DND-41 (cell line): ENCODE results near the gene PEMT.

Experiments used
- ATAC-seq: fragments of 200-7000 bp; cut with Tn5 transposase; 3 replicates; pipeline ENCODE4 v1.9.1; 2021; ENCODE audit warnings: low read depth; ENCODE audit not compliant: insufficient read depth
- DNase-seq: peaks from one replicate; pipeline ENCODE4 v3.0.0-alpha.2; 2020
- H2AFZ ChIP-seq: 2 replicates; pipeline ENCODE4 v1.6.0; 2012; ENCODE audit warnings: low read depth, low read length
- H3K27ac ChIP-seq: 2 replicates; pipeline ENCODE4 v1.5.1; 2012; ENCODE audit warnings: low read length, inconsistent platforms
- H3K27me3 ChIP-seq: fragments of 200-600 bp; sonication (generic); 2 replicates; pipeline ENCODE4 v1.6.0; 2012; ENCODE audit warnings: low read length, mild to moderate bottlenecking, inconsistent platforms; ENCODE audit not compliant: insufficient read depth, poor library complexity
- H3K36me3 ChIP-seq: 2 replicates; pipeline ENCODE4 v1.5.1; 2012; ENCODE audit warnings: low read length, inconsistent platforms; ENCODE audit not compliant: insufficient read depth
- H3K4me1 ChIP-seq: 2 replicates; pipeline ENCODE4 v1.5.1; 2012; ENCODE audit warnings: mild to moderate bottlenecking, low read length; ENCODE audit not compliant: insufficient read depth
- H3K4me2 ChIP-seq: 2 replicates; pipeline ENCODE4 v1.6.0; 2012; ENCODE audit warnings: mild to moderate bottlenecking, moderate library complexity, low read length, inconsistent platforms; ENCODE audit not compliant: insufficient read depth
- H3K4me3 ChIP-seq, 2 experiments: fragments of 200-600 bp in 1 of 2; shearing (Covaris generic) in 1 of 2; 2 replicates each; pipeline ENCODE4 v1.5.1; 2012 to 2016; ENCODE audit warnings: inconsistent platforms in 2 of 2, low read length in 2 of 2, mild to moderate bottlenecking in 2 of 2, low read depth in 1 of 2, moderate library complexity in 1 of 2
- H3K79me2 ChIP-seq: 2 replicates; pipeline ENCODE4 v1.6.0; 2012; ENCODE audit warnings: low read length, inconsistent platforms; ENCODE audit not compliant: insufficient read depth
- H3K9ac ChIP-seq: 2 replicates; pipeline ENCODE4 v1.6.0; 2012; ENCODE audit warnings: low read depth, mild to moderate bottlenecking, inconsistent platforms, low read length, moderate library complexity
- H3K9me3 ChIP-seq: 2 replicates; pipeline ENCODE4 v1.5.1; 2012; ENCODE audit warnings: low read length, moderate library complexity, mild to moderate bottlenecking, inconsistent platforms; ENCODE audit not compliant: insufficient read depth, severe bottlenecking
- H4K20me1 ChIP-seq: 2 replicates; pipeline ENCODE4 v1.6.0; 2012; ENCODE audit warnings: low read length; ENCODE audit not compliant: insufficient read depth
- CTCF ChIP-seq: IDR thresholded peaks from 2 replicates; pipeline ENCODE4 v1.5.1; 2012; ENCODE audit warnings: borderline replicate concordance, low read length, moderate library complexity, mild to moderate bottlenecking; ENCODE audit not compliant: poor library complexity, severe bottlenecking; ENCODE audit errors: extremely low read depth
- EZH2 ChIP-seq: IDR thresholded peaks from 3 replicates; pipeline ENCODE4 v1.6.1; 2012; ENCODE audit warnings: borderline replicate concordance, low read depth, mild to moderate bottlenecking, moderate library complexity, low read length, inconsistent platforms; ENCODE audit not compliant: severe bottlenecking

Gene PEMT

GRCh38 chr17:17509601-17510425 lies 81.7 kb downstream of the PEMT start:
- Histone ChIP-seq H3K36me3 (no peaks in the 10 kb centered on the region), H3K4me3 (no peak overlapping the region), H3K4me1 (peaks cover 13% of the 10 kb centered on the region), H3K9me3 (no peaks in the 10 kb centered on the region), H2AFZ (no peak overlapping the region), H3K27ac (peak overlapping the region; percentile 69; the same call in 1 of the 2 replicates), H3K4me2 (no peak overlapping the region), H3K9ac (no peak overlapping the region), H4K20me1 (peaks cover 2% of the 10 kb centered on the region; the same call in 1 of the 2 replicates), H3K27me3 (no peaks in the 10 kb centered on the region), H3K79me2 (no peaks in the 10 kb centered on the region)
- DNase-seq: no peak
- TF ChIP-seq EZH2 (no peak), CTCF (no peak)
- ATAC-seq: peak; percentile 27; the same call in 1 of the 3 replicates

- Histone ChIP-seq H3K9ac (no peak overlapping the region), H3K36me3 (no peaks in the 10 kb centered on the region), H3K4me2 (no peak overlapping the region), H3K4me1 (peaks cover 13% of the 10 kb centered on the region), H3K27me3 (no peaks in the 10 kb centered on the region), H2AFZ (no peak overlapping the region), H4K20me1 (peaks cover 4% of the 10 kb centered on the region; the same call in 1 of the 2 replicates), H3K27ac (no peak overlapping the region), H3K79me2 (no peaks in the 10 kb centered on the region), H3K9me3 (no peaks in the 10 kb centered on the region), H3K4me3 (no peak overlapping the region)
- TF ChIP-seq EZH2: no peak
- DNase-seq (no peak), ATAC-seq (no peak)
Observed at GRCh38 chr17:17508646-17509591, 82.6 kb downstream of the PEMT start.

GRCh38 chr17:17508019-17508535 lies 83.4 kb downstream of the PEMT start:
- Histone ChIP-seq H3K4me3 (no peak overlapping the region), H4K20me1 (peaks cover 4% of the 10 kb centered on the region; the same call in 1 of the 2 replicates), H3K4me1 (peaks cover 13% of the 10 kb centered on the region), H3K9ac (no peak overlapping the region), H2AFZ (no peak overlapping the region), H3K4me2 (no peak overlapping the region), H3K27me3 (no peaks in the 10 kb centered on the region), H3K27ac (peak overlapping the region; percentile 22; the same call in 1 of the 2 replicates), H3K79me2 (no peaks in the 10 kb centered on the region), H3K36me3 (no peaks in the 10 kb centered on the region), H3K9me3 (no peaks in the 10 kb centered on the region)
- ATAC-seq (no peak), DNase-seq (no peak)
- TF ChIP-seq CTCF (no peak), EZH2 (no peak)
